Measurements from ENCODE around the gene KRT78. TPM values are rescaled to one million over a fixed set of nuclear protein-coding genes. Genes with fewer than 3 reads are reported as not detected.

Gene KRT78
- total and polyA plus RNA-seq, 3 experiments from 2014 or later = not detected

DNA sequence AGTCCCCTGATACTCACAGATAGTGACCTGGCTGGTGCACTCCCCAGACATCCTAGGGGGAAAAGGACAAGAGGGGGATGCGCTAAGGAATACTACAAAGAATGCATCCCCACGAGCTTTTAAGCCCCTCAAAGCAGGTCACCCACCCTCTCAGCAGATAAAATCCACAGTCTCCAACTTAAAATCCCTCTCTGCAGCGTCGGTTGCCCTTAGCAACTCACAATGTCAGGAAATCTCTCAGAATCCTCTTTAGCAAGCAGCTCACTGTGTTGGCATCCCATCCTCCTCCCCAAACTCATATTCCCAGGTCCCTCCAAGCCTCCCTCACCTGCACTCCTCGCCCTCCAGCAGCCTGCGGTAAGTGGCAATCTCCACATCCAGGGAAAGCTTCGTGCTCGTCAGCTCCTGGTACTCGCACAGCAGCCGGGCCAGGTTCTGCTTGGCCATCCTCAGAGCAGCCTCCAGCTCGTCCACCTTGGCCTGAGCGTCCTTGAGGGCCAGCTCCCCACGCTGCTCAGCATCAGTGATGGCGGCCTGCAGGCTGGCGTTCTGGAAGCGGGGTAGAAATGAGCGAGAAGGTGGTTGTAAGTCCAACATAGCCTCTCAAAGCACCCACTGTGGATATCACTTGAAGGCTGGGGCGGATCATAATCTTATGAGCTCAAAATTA lies 9.2 kb downstream of the KRT78 start:
- peak in 1 of 5 donors; percentile 13 for DNase-seq
- Histone ChIP-seq H3K4me3 (ENCODE audit: low read length) (no peak overlapping the region), H3K27me3 (ENCODE audit: insufficient read depth, low read length, poor library complexity, severe bottlenecking) (no peaks in the 10 kb centered on the region), H3K9me3 (ENCODE audit: low read length) (no peaks in the 10 kb centered on the region), H3K27ac (ENCODE audit: low read depth, low read length) (no peak overlapping the region), H3K4me1 (ENCODE audit: insufficient read depth, low read length) (peaks cover 12% of the 10 kb centered on the region), H3K36me3 (ENCODE audit: insufficient read depth, low read length) (no peaks in the 10 kb centered on the region)
- POLR2A ChIA-PET = no interaction called here
- no peak overlapping the region for H3K27ac Mint-ChIP-seq
- H3K9me3 Mint-ChIP-seq = no peaks in the 10 kb centered on the region
- CTCF ChIA-PET = no interaction called here
- H3K27me3 Mint-ChIP-seq = peaks cover 16 to 33% of the 10 kb centered on the region in 2 donors
- H3K36me3 Mint-ChIP-seq = no peaks in the 10 kb centered on the region
- no peak overlapping the region for H3K4me3 Mint-ChIP-seq
- H3K4me1 Mint-ChIP-seq = peaks cover 7 to 20% (median 9%) of the 10 kb centered on the region in 3 donors

DNA sequence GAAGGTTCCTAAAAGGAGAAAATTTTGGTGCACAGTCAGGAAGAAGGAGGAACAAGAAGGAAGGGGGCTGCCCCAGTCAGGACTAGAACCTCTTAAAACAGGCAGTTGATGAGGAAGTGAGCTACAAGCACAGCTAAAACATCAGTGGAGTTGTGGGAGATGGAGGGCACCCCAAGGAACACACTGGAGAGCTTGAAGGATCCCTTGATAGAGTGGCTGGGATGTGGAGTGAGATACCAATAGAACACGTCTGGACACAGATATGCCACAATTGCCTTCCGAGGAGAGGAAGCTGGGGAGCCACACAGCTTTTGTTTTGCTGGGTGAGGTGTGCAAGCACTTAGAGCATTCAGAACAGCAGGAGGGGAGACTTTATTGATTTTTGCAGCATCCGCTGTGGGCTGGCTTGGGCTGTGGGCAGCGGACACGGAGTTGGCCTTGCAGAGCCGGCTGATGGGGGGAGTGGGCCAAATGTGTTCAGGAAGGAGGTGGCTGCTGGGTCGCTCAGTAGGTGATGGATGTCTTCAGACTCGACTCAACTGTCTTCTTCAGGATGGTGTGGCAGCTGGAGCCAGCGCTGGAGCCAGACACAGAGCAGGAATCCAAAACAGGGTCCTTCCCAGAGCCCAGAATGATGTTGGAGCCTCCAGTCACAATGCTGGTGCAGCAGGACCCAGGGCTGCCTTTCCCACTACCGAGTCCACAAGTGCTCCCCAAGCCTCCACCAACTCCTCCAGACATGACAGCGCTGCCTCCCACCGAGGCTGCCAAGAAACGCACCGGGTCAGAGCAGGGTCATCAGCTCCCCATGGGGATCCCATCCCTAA lies 10.0 kb downstream of the KRT78 start:
- Histone ChIP-seq H3K9me3 (ENCODE audit: low read length) (no peaks in the 10 kb centered on the region), H3K36me3 (ENCODE audit: insufficient read depth, low read length) (no peaks in the 10 kb centered on the region), H3K4me1 (ENCODE audit: insufficient read depth, low read length) (peaks cover 12% of the 10 kb centered on the region), H3K4me3 (ENCODE audit: low read length) (no peak overlapping the region), H3K27me3 (ENCODE audit: insufficient read depth, low read length, poor library complexity, severe bottlenecking) (no peaks in the 10 kb centered on the region), H3K27ac (ENCODE audit: low read depth, low read length) (no peak overlapping the region)
- no peak overlapping the region for H3K4me3 Mint-ChIP-seq
- H3K27me3 Mint-ChIP-seq = peaks cover 16 to 33% of the 10 kb centered on the region in 2 donors
- ChIA-PET POLR2A (no interaction called here), CTCF (no interaction called here)
- peak overlapping the region in 1 of 8 donors; percentile 68 for H3K27ac Mint-ChIP-seq
- H3K36me3 Mint-ChIP-seq = no peaks in the 10 kb centered on the region
- peak in 1 of 5 donors; percentile 38 for DNase-seq
- H3K4me1 Mint-ChIP-seq = peaks cover 7 to 20% (median 9%) of the 10 kb centered on the region in 3 donors
- H3K9me3 Mint-ChIP-seq = no peaks in the 10 kb centered on the region

DNA sequence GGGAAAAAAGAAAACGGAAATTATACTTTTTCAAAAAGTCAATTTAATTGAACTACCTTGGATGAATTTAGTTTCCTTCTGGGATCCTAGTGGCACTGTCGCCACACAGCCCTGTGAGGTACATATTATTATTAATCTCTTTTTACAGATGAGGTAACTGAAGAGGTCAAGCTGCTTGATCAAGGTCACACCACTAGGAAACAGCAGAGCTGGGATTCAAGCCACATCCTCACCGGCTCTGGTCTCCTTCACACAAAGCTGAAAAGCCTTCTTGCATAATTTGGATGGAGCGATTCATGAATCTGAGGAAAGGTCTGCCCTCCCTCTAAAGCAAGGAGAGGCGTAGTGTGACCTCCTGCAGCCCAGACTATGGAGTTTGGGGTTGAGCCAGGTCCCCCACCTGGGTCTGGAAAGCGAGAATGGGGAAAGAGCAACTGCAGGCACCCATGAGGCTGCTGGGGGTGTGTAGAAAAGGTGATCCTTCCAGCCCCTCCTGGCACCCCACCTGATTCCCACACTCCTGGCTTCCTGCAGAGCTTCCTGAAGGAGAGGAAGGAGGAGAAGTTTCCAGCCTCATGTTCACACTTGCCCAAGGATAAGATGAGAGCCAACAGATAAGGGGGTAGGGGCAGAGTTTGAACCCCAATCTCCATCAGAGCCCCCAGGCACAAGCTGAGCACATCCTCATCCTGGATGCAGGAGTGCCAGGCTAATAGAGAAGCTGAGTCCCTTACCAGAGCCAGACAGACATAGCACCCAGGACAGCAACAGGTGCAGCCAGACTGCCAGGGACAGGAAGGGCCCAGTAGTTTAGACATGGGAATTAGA lies 10.8 kb downstream of the KRT78 start:
- peaks cover 7 to 20% (median 9%) of the 10 kb centered on the region in 3 donors for H3K4me1 Mint-ChIP-seq
- ChIA-PET CTCF (no interaction called here), POLR2A (no interaction called here)
- peaks cover 16 to 33% of the 10 kb centered on the region in 2 donors for H3K27me3 Mint-ChIP-seq
- Histone ChIP-seq H3K9me3 (ENCODE audit: low read length) (no peaks in the 10 kb centered on the region), H3K27ac (ENCODE audit: low read depth, low read length) (no peak overlapping the region), H3K4me3 (ENCODE audit: low read length) (no peak overlapping the region), H3K36me3 (ENCODE audit: insufficient read depth, low read length) (no peaks in the 10 kb centered on the region), H3K4me1 (ENCODE audit: insufficient read depth, low read length) (peaks cover 12% of the 10 kb centered on the region), H3K27me3 (ENCODE audit: insufficient read depth, low read length, poor library complexity, severe bottlenecking) (no peaks in the 10 kb centered on the region)
- H3K9me3 Mint-ChIP-seq = no peaks in the 10 kb centered on the region
- peak overlapping the region in 1 of 7 donors; percentile 10 for H3K4me3 Mint-ChIP-seq
- H3K27ac Mint-ChIP-seq = peak overlapping the region in 2 of 8 donors; percentile 61 to 68
- H3K36me3 Mint-ChIP-seq = no peaks in the 10 kb centered on the region
- peak in 1 of 5 donors; percentile 5 for DNase-seq

DNA sequence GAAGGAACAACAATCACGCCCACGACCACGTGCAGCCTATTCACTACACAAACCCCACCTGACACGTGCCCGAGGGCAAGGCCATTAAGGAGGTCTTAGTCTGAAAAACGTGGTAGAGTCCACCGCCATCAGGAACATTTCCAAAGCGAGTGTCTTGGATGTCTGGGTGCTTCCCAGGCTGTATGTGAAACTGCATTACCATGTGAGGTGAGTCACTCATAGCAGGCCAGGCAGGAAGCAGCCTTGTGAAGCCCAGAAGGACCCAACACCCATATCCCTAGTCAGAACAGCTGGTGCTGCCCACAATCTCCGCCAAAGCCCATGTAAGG lies 11.4 kb downstream of the KRT78 start:
- CTCF ChIA-PET = interaction anchor here (1.0 kb wide), 1 partner anchor 13 kb away, joined by 3 read pairs; no protein-coding TSS in a partner anchor
- Histone ChIP-seq H3K4me3 (ENCODE audit: low read length) (no peak overlapping the region), H3K4me1 (ENCODE audit: insufficient read depth, low read length) (peaks cover 12% of the 10 kb centered on the region), H3K27me3 (ENCODE audit: insufficient read depth, low read length, poor library complexity, severe bottlenecking) (no peaks in the 10 kb centered on the region), H3K9me3 (ENCODE audit: low read length) (no peaks in the 10 kb centered on the region), H3K36me3 (ENCODE audit: insufficient read depth, low read length) (no peaks in the 10 kb centered on the region), H3K27ac (ENCODE audit: low read depth, low read length) (no peak overlapping the region)
- no peak for DNase-seq
- no peaks in the 10 kb centered on the region for H3K36me3 Mint-ChIP-seq
- no peaks in the 10 kb centered on the region for H3K9me3 Mint-ChIP-seq
- H3K27ac Mint-ChIP-seq = peak overlapping the region in 1 of 8 donors; percentile 54
- POLR2A ChIA-PET = no interaction called here
- peaks cover 7 to 20% (median 9%) of the 10 kb centered on the region in 3 donors for H3K4me1 Mint-ChIP-seq
- H3K4me3 Mint-ChIP-seq = no peak overlapping the region
- H3K27me3 Mint-ChIP-seq = peaks cover 16 to 33% of the 10 kb centered on the region in 2 donors

DNA sequence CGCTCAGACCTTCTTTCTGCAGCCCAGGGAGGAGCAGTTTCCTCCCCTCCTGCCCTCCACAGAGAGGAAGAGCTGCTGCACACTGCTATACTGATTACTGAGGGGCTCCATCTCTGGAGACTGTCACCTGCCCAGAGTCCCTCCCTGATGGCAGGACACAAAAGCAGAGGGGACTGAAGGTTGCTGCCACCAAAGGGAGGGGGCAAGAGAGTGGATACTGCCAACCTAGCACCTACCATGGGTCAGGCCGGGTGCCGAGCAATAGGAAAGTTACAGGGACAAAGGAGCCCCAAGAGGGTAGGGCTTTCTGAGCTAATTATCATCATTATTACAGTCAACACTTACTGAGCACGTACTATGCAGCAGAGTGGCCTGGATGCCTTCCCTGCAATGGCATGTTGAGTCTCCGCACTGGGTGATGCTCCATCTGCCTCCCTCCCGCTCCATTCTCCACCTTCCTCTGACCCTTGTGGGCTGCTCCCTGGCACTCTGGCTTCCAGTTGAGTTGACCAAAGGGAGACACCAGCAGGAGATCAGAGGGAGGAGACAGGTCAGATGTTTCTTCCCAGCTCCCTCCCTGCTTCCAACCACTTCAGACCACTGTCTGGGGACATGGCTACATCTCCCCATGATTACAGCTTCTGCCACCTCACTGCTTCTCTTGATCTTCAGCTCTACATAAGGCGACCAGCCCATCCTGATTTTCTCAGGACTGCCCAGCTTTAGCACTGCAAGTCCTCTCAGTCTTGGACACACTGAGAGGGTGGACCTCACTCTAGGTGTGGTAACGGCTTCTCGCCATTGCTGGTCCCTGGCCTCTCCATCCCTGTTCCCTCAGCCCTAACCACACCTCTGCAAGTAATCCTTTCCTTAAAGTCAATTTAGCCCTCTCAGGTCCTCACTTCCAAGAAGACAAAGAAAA lies 12.0 kb downstream of the KRT78 start:
- Histone ChIP-seq H3K27me3 (ENCODE audit: insufficient read depth, low read length, poor library complexity, severe bottlenecking) (no peaks in the 10 kb centered on the region), H3K27ac (ENCODE audit: low read depth, low read length) (no peak overlapping the region), H3K4me3 (ENCODE audit: low read length) (no peak overlapping the region), H3K36me3 (ENCODE audit: insufficient read depth, low read length) (no peaks in the 10 kb centered on the region), H3K9me3 (ENCODE audit: low read length) (no peaks in the 10 kb centered on the region), H3K4me1 (ENCODE audit: insufficient read depth, low read length) (peaks cover 12% of the 10 kb centered on the region)
- Mint-ChIP-seq H3K27ac (peak overlapping the region in 6 of 8 donors; percentile 11 to 84 (median 52)), H3K4me1 (peaks cover 7 to 20% (median 9%) of the 10 kb centered on the region in 3 donors), H3K27me3 (peaks cover 16 to 33% of the 10 kb centered on the region in 2 donors), H3K9me3 (no peaks in the 10 kb centered on the region), H3K36me3 (no peaks in the 10 kb centered on the region), H3K4me3 (no peak overlapping the region)
- DNase-seq = no peak
- POLR2A ChIA-PET = no interaction called here
- CTCF ChIA-PET = interaction anchor here (1.0 to 1.2 kb wide), 2 partner anchors 13 to 274 kb away, joined by 3 read pairs; no protein-coding TSS in a partner anchor

DNA sequence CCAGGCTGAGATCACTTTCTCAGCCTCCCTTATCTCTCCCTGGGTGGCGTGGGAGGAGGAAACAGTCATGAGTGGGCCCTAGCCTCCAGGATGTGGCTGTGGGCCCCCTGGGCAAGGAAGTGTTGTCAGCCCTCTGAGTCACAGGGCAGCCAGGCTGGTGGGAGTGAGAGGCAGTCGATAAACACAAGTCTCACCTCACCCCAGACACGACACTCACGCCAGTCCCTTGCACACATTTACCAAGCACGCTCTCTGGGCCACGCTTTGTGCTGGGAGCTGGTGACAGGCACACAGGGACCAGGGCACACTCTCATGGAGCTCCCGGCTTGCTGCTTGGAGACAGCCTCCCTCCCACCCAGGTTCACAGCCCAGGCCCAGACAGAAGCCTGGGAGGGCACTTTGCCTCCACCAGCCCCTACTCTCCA lies 12.7 kb downstream of the KRT78 start:
- POLR2A ChIA-PET = no interaction called here
- H3K4me1 ChIP-seq (ENCODE audit: insufficient read depth, low read length) = peaks cover 12% of the 10 kb centered on the region
- H3K36me3 ChIP-seq (ENCODE audit: insufficient read depth, low read length) = no peaks in the 10 kb centered on the region
- H3K9me3 Mint-ChIP-seq = no peaks in the 10 kb centered on the region
- H3K27me3 Mint-ChIP-seq = peaks cover 16 to 30% of the 10 kb centered on the region in 2 donors
- H3K27ac Mint-ChIP-seq = peak overlapping the region in 5 of 8 donors; percentile 1 to 84 (median 35)
- no peaks in the 10 kb centered on the region for H3K27me3 ChIP-seq (ENCODE audit: insufficient read depth, low read length, poor library complexity, severe bottlenecking)
- H3K4me3 ChIP-seq (ENCODE audit: low read length) = no peak overlapping the region
- H3K27ac ChIP-seq (ENCODE audit: low read depth, low read length) = no peak overlapping the region
- H3K4me3 Mint-ChIP-seq = no peak overlapping the region
- H3K4me1 Mint-ChIP-seq = peaks cover 7 to 20% (median 9%) of the 10 kb centered on the region in 3 donors
- no peaks in the 10 kb centered on the region for H3K36me3 Mint-ChIP-seq
- H3K9me3 ChIP-seq (ENCODE audit: low read length) = no peaks in the 10 kb centered on the region
- CTCF ChIA-PET = interaction anchor here (1.2 kb wide), 1 partner anchor 274 kb away, joined by 3 read pairs; no protein-coding TSS in a partner anchor
- DNase-seq = peak in 3 of 5 donors; percentile 4 to 58 (median 21)

Measured in CD8-positive, alpha-beta memory T cell (primary cell).